Measurements from ENCODE around the gene NAXE. TPM values are rescaled to one million over a fixed set of nuclear protein-coding genes. Genes with fewer than 3 reads are reported as not detected.
A peak's percentile ranks its signal among the peaks of the same experiment; 100 is the strongest.
"Not testable (repeated sequence)": the region's sequence is repeated elsewhere in the genome, so short reads cannot be mapped to it uniquely, and the experiment has no call there.

NAXE gene
- polyA plus RNA-seq, 10 donors: 23.5 to 38.4 (median 28.9) TPM

- DNase-seq: no peak
These were observed 470 bp upstream of the NAXE start for GRCh38 chr1:156591181-156591431.

DNA sequence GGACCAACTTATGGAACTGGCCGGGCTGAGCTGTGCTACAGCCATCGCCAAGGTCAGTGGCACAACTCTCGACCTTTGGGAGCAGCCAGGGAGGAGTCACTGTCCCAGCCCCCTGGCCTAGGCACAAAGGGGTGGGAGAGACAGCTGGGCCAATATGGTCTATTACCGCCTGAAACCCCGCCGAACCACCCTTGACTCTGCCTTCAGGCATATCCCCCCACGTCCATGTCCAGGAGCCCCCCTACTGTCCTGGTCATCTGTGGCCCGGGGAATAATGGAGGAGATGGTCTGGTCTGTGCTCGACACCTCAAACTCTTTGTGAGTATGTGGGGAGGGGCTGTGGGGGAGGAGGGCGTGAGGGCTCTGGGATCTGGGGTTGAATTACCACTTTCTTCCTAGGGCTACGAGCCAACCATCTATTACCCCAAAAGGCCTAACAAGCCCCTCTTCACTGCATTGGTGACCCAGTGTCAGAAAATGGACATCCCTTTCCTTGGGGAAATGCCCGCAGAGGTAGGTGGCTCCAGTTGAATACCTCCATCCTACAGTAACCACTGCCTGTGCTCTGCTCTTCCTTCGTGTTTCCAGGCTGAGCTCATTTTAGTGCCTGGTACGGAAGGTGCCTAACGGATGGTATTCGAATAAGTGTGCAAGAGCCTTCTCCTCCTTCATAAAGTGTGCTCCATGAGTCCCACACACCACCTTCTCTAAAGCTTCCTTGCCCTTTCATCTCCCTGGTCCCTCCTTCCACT is 758 bp downstream of the NAXE start:
- DNase-seq: no peak

- no peak for DNase-seq
These were observed 1.5 kb downstream of the NAXE start for GRCh38 chr1:156592910-156593660.

GRCh38 chr1:156593661-156593989 is 2.0 kb downstream of the NAXE start:
- DNase-seq: no peak

GRCh38 chr1:156594190-156594589 is 2.6 kb downstream of the NAXE start:
- DNase-seq: no peak

GRCh38 chr1:156595016-156595415 is 3.4 kb downstream of the NAXE start:
- no peak for DNase-seq

DNA sequence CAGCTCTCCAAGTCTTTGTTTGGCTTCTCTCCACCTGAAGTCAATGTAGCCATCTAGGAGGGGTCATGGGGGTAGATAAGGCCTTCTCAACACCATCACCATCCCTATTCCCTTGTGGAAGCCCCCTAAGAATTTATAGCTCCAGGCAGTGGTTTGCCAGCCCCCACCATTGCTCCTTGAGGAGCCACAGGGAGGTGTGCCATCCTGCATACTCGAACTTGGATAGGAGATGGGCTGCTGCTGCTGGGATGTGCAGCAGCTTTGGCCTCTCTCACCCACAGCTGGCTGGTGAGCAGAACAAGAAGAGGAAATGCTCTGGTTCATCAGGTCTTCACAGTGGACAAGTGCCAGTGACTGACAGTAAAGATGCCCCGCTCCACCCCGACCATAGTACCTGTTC is 4.8 kb downstream of the NAXE start:
- no peak for DNase-seq

DNA sequence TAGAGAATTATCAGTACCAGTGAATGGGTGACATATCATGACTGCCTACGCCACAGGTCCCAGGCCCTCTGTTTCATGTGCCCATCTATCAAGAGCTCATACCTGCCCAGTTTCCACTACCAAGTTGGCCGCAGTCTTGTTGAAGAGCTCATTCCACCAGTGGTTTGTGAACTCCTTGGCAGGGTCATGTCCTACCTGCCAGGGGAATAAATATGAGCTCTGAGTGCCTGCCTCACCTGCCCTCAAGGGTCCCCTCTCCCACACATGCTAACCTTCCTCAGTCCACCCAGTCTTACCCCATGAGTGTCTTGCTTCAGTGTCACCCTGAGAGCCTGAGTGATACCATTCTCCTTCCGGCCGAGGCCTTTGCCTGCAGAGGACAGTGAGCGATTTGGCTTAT is 6.5 kb downstream of the NAXE start:
- DNase-seq: no peak

DNA sequence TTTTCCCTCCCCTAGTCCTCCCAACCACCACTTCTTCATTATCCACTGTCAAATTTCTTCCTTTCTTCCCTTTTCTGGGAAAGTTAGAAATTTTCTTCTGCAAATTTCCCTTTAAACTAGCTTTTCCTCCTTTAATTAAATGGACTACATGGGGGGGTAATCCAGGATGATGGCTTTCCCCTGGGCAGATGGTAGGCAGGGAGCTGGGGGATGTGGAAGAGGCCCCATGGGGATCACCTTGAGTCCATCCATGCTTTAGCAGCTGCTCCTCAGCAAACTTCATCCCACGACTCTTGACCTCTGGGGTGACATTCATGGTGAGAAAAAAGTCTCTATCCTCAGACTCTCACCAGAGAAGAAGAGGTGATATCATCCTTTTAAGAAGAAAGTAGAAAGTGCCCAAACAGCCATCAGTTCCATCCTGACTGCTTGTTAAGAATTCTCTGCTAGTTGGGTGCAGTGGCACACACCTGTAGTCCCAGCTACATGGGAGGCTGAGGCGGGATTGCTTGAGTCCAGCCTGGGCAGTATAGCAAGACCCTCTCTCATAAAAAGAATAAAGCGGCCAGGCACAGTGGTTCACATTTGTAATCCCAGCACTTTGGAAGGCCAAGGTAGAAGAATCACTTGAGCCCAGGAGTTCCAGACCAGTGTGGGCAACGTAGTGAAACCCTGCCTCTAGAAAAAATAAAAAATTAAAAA is 7.3 kb downstream of the NAXE start:
- DNase-seq: no peak

GRCh38 chr1:156599811-156600210 is 8.2 kb downstream of the NAXE start:
- no peak for DNase-seq

GRCh38 chr1:156600733-156601121 is 9.2 kb downstream of the NAXE start:
- DNase-seq: no peak

DNA sequence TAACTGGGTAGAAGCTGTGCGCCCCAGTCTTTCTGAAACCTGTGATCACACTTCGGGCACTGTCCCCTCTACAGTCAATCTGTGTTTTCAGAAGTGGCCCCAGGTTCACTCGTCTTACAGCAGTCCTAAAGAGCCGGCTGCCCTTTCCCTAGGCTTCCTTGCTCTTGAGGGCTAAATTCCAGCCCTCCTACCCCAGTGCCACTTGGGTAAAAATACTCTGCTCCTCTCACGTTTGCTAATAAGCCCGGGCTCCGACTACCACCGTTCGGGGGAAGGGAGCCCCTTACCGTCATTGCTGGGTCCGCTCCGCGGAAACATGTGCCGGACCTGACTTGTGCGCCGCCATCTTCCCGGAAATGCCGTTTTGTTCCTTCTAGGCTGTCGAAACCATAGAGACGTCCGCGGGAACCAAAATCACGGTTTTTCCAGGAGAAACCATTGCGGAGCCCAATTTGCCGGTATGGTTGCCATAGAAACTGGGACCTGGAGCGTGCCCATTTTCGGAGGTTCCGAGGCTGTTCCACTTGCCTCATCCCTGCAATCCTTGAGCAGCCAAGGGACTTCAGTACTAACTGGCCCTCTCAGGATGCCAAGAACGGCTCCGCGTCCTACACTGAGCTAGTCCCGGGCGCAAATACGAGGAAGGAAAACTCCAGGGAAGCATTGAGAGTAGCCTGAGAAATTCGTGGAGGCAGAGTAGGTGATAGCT is 9.7 kb downstream of the NAXE start, which contains the start of gene GPATCH4:
GPATCH4 (minus strand) TSS at position 358 of the 709 bp plus-strand sequence.
- peak; percentile 87 to 95 (median 88) for DNase-seq

DNA sequence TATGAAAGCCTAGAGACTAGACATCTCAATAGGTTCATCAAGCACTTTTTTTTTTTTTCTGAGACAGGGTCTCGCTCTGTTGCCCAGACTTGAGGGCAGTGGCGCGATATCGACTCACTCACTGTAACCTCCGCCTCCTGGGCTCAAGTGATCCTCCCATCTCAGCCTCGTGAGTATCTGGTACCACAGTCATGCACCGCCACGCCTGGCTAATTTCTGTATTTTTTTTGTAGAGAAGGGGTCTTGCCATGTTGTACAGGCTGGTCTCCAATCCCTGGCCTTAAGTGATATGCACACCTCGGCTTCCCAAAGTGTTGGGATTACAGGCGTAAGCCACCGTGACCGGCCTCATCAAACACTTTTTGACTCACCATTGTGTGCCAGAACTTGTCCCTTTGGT is 10.3 kb downstream of the NAXE start:
- DNase-seq: no peak

- no peak for DNase-seq
These were observed 11.0 kb downstream of the NAXE start for GRCh38 chr1:156602557-156602993.

DNA sequence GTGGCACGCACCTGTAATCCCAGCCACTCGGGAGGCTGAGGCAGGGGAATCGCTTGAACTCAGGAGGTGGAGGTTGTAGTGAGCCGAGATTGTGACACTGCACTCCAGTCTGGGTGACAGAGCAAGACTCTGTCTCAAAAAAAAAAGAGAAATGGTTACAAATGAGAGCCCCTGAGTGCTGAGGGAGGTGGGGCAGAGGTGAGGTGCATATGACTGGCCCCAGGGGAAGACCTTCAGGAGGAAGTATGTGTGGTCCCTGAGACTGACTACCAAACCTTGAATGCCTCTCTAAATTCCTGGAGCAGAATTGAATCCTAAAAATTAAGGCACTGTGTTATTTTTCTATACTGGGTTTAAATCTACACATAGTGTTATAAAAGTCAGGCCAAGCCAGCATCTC is 15.8 kb downstream of the NAXE start:
- DNase-seq: not testable (repeated sequence)

GRCh38 chr1:156608036-156608674 is 16.6 kb downstream of the NAXE start:
- peak; percentile 57 to 76 (median 70) for DNase-seq

- DNase-seq: no peak
These were observed 17.4 kb downstream of the NAXE start for GRCh38 chr1:156608981-156609380.

DNA sequence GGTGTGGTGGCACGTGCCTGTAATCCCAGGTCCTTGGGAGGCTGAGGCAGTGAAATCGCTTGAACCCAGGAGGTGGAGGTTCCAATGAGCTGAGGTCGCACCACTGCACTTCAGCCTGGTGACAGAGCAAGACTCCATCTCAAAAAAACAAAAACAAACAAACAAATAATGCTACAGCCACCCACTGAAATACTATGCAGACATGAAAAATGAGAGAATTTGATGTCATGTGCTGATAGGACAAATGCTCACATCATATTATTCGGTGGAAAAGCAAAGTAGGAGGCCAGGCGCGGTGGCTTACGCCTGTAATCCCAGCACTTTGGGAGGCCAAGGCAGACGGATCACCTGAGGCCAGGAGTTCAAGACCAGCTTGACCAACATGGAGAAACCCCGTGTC is 18.5 kb downstream of the NAXE start:
- not testable (repeated sequence) for DNase-seq

- no peak for DNase-seq
These were observed 21.1 kb downstream of the NAXE start for GRCh38 chr1:156612666-156613065.

DNA sequence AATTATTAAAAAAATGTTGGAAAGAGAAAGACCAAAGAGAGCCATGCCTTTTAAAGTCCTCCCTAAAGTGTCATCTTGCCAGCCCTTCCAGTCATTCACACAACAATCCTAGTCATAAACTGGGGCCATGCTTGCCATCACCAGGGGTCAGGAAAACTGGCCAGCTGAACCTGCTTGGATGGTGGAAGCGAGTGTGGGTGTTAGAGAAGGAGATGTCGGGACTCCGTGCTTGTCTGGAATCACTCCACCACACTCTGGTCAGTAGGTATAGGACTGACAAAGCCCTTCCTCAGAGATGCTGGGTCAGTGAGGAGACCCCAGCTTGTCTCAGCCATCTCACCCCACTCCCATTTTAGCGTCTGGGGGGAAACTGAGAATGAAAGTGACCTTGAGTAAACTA is 24.4 kb downstream of the NAXE start:
- no peak for DNase-seq

DNA sequence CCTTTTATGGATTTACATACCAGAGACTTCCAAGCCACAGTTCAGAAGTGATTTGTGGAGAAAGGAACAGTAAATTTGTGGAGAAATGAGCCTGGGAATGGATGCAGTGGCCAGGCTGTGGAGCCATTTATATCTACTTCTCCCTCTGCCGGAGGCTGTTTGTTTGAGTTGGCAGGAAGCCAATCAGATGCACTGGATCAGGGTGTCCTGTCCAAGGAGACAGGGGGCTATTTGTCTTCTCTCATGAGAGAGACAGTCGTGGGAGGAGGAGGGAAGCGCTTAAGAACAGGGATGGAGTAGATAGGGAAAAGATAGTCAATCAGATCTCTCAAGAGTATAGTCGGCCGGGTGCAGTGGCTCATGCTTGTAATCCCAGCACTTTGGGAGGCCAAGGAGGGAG is 24.9 kb downstream of the NAXE start:
- peak in 2 of 3 donors; percentile 17 to 55 for DNase-seq

Measured in muscle of back (tissue), 11 donors.